ENCODE measurements around the gene ANGPTL4. TPM values are rescaled to one million over a fixed set of nuclear protein-coding genes. Genes with fewer than 3 reads are reported as not detected.
"Not testable (repeated sequence)": the region's sequence is repeated elsewhere in the genome, so short reads cannot be mapped to it uniquely, and the experiment has no call there.

Gene ANGPTL4
- total and polyA plus RNA-seq, 2 of the 13 experiments (the other 11 are each of a cell fraction or from before 2014, with no cell fraction given) = 0.80 to 21.7 TPM

DNA sequence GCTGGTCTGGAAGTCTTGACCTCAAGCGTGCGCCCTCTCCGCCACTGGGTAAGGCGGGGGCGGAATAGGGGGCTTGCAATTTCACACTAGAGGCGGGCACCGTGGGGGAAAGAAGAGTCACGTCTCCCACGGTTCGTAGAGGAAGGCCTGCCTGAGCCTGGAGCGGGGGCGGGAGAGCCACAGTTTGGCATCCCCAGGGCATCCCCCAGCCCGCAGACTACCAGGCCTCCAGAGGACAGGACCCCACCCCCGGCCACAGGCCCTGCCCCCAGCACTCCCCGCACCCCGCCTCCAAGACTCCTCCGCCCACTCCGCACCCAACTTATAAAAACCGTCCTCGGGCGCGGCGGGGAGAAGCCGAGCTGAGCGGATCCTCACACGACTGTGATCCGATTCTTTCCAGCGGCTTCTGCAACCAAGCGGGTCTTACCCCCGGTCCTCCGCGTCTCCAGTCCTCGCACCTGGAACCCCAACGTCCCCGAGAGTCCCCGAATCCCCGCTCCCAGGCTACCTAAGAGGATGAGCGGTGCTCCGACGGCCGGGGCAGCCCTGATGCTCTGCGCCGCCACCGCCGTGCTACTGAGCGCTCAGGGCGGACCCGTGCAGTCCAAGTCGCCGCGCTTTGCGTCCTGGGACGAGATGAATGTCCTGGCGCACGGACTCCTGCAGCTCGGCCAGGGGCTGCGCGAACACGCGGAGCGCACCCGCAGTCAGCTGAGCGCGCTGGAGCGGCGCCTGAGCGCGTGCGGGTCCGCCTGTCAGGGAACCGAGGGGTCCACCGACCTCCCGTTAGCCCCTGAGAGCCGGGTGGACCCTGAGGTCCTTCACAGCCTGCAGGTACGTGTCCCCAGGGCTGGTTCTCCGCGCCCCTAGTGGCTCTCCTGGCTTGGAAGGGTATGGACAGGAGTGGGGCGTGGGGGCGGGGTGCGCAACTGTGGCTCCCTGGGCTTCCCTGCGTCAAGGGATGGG is at the start of gene ANGPTL4 (continued):
- TF ChIP-seq, protein P1, sequence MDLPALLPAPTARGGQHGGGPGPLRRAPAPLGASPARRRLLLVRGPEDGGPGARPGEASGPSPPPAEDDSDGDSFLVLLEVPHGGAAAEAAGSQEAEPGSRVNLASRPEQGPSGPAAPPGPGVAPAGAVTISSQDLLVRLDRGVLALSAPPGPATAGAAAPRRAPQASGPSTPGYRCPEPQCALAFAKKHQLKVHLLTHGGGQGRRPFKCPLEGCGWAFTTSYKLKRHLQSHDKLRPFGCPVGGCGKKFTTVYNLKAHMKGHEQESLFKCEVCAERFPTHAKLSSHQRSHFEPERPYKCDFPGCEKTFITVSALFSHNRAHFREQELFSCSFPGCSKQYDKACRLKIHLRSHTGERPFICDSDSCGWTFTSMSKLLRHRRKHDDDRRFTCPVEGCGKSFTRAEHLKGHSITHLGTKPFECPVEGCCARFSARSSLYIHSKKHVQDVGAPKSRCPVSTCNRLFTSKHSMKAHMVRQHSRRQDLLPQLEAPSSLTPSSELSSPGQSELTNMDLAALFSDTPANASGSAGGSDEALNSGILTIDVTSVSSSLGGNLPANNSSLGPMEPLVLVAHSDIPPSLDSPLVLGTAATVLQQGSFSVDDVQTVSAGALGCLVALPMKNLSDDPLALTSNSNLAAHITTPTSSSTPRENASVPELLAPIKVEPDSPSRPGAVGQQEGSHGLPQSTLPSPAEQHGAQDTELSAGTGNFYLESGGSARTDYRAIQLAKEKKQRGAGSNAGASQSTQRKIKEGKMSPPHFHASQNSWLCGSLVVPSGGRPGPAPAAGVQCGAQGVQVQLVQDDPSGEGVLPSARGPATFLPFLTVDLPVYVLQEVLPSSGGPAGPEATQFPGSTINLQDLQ (CRISPR knock-in tag; IDR thresholded peaks at IDR 0.05) = no peak
- TF ChIP-seq THAP11 (CRISPR knock-in tag; IDR thresholded peaks at IDR 0.05) (no peak), SSRP1 (CRISPR knock-in tag; IDR thresholded peaks at IDR 0.05) (no peak), ZNF543 (CRISPR knock-in tag; IDR thresholded peaks at IDR 0.05) (peak; percentile 66; the same call in 1 of the 2 replicates), ELF1 (CRISPR knock-in tag; IDR thresholded peaks at IDR 0.05) (no peak), PITX1 (CRISPR knock-in tag; IDR thresholded peaks at IDR 0.05) (0 out of 2 replicates have a peak, but pooled peaks have one; percentile 23)
- TF ChIP-seq, protein P2, sequence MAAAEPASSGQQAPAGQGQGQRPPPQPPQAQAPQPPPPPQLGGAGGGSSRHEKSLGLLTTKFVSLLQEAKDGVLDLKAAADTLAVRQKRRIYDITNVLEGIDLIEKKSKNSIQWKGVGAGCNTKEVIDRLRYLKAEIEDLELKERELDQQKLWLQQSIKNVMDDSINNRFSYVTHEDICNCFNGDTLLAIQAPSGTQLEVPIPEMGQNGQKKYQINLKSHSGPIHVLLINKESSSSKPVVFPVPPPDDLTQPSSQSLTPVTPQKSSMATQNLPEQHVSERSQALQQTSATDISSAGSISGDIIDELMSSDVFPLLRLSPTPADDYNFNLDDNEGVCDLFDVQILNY (CRISPR knock-in tag; conservative IDR thresholded peaks at IDR 0.05) = no peak

DNA sequence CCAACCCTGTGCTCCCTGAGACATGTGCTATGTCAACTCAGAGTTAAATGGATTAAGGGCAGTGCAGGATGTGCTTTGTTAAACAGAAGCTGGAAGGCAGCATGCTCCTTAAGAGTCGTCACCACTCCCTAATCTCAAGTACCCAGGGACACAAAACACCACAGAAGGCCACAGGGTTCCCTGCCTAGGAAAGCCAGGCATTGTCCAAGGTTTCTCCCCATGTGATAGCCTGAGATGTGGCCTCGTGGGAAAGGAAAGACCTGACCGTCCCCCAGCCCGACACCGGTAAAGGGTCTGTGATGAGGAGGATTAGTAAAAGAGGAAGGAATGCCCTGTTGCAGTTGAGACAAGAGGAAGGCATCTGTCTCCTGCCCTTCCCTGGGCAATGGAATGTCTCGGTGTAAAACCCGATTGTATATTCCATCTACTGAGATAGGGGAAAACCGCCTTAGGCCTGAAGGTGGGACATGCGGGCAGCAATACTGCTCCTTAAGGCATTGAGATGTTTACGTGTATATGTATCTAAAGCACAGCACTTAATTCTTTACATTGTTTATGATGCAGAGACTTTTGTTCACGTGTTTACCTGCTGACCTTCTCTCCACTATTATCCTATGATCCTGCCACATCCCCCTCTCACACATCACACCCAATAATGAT is 48.8 kb upstream of the ANGPTL4 start:
- H2AFZ ChIP-seq (ENCODE audit: low read length); POLR2A ChIA-PET; H3K4me3 ChIP-seq (replicated peaks in 1 of 3; ENCODE audit: insufficient read depth in 1 of 3, low read depth in 2 of 3, low read length in 3 of 3); BruUV-seq (replicated peaks); DNase-seq (ENCODE audit: low spot score); ATAC-seq; H3K9me3 ChIP-seq (ENCODE audit: low read length); H3K9ac ChIP-seq (ENCODE audit: insufficient read depth, low read depth, low read length); CTCF ChIA-PET (ENCODE audit: low intra/inter-chr PET ratio, low total read pairs); H3K79me2 ChIP-seq (ENCODE audit: insufficient read depth, low read length); H3K27ac ChIP-seq (ENCODE audit: extremely low read length, insufficient read depth, low read length); H3K27me3 ChIP-seq (ENCODE audit: control insufficient read depth in 1 of 2, insufficient read depth in 2 of 2, low read length in 2 of 2); H4K20me1 ChIP-seq (ENCODE audit: insufficient read depth, low read length); FAIRE-seq; in situ Hi-C loops (cut with HindIII; ENCODE audit: extremely low pct_ligation_motif_present, low pct_unique_long_range_greater_than_20kb); intact Hi-C loops (cut with micrococcal nuclease; ENCODE audit: unreplicated experiment); H3K4me2 ChIP-seq (ENCODE audit: low read depth, low read length): not testable (repeated sequence)
- H3K4me1 ChIP-seq (ENCODE audit: insufficient read depth, low read length) = peaks cover 16% of the 10 kb centered on the region
- WGBS (ENCODE audit: low lambda C conversion rate) = over 99% methylated on average over 11 of the region's 11 CpGs
- H3K36me3 ChIP-seq (replicated peaks in 1 of 2; ENCODE audit: control insufficient read depth in 1 of 2, insufficient read depth in 2 of 2, low read length in 2 of 2) = peaks cover 10 to 24% of the 10 kb centered on the region in 2 experiments; a peak in 4 of 5 replicates
